Ishikawa (cell line): ENCODE measurements around the gene RCC1.

Experiments
- EP300 ChIP-seq: IDR thresholded peaks from 2 replicates; pipeline ENCODE4 v1.6.1; 2012; ENCODE audit warnings: borderline replicate concordance
- RAD21 ChIP-seq: IDR thresholded peaks from 2 replicates; pipeline ENCODE4 v1.6.1; 2012; ENCODE audit warnings: low read depth
- TEAD4 ChIP-seq: IDR thresholded peaks from 2 replicates; pipeline ENCODE4 v1.6.1; 2012
- YY1 ChIP-seq: IDR thresholded peaks from 2 replicates; pipeline ENCODE4 v1.6.1; 2012; ENCODE audit warnings: low read depth

DNA sequence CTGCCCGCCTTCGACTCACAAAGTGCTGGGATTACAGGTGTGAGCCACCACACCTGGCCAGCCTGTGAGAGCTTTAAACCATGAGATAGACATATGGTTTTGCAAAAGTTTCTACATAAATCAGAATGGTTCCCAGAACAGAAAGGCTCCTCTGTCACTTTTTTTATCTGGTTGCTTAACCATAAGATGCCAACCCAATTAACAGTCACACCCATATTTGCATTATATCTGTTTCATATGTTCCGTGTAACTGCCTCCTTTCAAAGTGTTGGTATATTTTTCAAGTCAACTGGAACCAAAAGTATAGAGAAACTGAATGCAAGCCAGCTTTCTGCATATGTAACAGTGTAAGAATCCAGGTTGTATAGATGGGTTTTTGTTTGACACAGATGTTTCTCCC is 23.7 kb upstream of the RCC1 start:
- TF ChIP-seq EP300 (no peak), RAD21 (no peak), TEAD4 (no peak), YY1 (no peak)
